Activated CD8-positive, alpha-beta memory T cell treated with anti-CD3 and anti-CD28 coated beads for 4 hours (primary cell): ENCODE data around the gene ATP11B.
"Not testable (repeated sequence)": the region's sequence is repeated elsewhere in the genome, so short reads cannot be mapped to it uniquely, and the experiment has no call there.

Source experiments
- DNase-seq, 2 donors: peaks; one replicate each; pipeline ENCODE4 v3.0.0-alpha.2; 2020; ENCODE audit warnings: low read depth in 2 of 2

ATP11B gene

DNA sequence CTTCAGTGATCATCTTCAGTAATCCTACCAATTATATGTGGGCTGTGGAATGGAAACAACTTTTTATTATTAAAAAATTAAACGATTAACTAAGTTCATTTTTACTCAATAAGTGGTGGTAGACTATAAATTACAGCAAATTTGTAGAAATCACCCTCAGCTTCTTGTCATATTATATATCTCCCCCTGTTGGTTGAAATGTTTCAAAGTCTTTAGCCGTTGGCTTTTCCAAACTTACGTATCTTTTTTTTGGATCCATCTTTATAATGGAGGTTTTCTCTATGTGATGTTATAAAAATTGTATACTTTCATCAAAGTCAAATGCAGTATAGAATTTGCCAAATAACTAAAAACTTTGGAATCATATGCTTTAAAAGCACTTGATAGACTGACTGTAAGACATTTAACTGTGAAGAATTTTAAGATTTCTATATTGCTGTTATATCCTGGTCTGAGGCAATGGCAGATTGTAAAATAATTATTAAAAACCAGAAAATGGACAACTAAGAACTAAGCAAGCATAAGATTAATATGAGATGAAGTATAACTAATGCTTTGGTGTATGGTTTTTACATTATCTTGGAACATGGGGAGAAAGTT, 44.7 kb downstream of the ATP11B start:
- no peak for DNase-seq

DNA sequence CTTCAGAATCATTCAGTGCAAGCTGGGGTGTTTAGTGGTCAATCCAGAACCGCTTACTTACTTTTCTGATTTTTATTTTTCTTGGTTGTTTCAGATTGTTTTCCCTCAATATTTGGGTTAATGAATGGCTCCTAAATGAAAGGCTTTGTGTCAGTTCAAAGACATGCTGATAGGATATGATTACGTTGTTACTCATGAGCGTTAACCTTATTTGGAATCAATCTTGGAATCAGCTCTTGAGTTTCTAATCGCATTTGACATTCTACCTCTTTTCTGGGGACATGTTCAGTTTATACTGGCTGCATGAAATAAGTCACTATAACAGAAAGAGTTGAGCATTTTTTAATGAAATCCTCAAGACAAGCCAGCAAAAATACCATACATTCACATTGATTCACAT, 50.2 kb downstream of the ATP11B start:
- DNase-seq: no peak

DNA sequence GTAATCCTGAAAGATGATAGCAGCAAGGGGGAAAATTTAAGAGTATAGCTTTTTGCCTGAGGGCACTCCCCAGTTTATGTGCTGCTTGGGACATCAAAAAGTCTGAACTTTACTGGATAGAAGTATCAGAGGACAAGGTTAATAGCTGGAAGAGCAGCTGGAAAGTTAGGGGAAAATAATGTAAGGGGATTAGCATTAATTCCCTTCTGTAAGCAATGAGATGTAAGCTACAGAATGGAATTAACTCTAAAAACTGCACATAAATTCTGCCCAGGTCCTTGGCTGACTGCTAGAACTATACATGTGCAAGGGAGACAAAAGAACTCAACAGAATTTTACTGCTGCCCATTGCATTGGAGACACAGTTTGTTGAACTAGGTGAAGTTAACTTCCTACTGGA, 55.6 kb downstream of the ATP11B start:
- no peak for DNase-seq

DNA sequence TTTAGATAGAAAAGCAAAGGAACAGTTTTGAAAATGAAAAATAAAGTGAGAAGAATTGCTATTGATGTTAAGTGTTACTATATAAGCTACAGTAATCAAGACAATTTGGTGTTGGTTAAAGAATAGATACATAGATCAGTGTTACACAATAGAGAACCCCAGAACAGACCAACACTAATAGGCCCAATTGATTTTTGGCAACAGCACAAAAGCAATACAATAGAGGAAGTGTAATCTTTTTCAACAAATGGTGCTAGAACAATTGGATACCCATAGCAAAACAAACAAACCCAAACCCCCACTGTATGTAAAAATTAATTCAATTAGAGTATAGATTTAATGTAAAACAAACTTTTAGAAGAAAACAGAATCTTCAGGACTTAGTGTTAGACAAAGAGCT, 61.8 kb downstream of the ATP11B start:
- no peak for DNase-seq

DNA sequence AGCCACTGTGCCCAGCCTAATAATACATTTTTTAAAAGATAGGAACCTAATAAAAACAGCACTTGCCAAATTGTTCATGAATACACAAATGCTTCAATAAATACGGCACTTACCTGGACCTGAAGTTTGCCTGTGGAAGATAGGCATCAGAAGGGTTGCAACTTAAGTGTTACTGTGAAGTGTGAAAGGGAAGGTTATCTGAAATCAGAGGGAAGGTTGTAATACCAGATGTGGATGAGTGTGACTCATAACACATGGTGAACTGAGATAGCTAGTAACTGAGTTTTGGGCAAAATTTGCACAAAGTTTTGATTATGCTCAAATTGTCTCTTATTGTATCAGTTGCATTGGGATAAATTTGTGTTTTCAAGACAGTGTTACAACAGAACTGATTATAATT, 68.0 kb downstream of the ATP11B start:
- no peak for DNase-seq

DNA sequence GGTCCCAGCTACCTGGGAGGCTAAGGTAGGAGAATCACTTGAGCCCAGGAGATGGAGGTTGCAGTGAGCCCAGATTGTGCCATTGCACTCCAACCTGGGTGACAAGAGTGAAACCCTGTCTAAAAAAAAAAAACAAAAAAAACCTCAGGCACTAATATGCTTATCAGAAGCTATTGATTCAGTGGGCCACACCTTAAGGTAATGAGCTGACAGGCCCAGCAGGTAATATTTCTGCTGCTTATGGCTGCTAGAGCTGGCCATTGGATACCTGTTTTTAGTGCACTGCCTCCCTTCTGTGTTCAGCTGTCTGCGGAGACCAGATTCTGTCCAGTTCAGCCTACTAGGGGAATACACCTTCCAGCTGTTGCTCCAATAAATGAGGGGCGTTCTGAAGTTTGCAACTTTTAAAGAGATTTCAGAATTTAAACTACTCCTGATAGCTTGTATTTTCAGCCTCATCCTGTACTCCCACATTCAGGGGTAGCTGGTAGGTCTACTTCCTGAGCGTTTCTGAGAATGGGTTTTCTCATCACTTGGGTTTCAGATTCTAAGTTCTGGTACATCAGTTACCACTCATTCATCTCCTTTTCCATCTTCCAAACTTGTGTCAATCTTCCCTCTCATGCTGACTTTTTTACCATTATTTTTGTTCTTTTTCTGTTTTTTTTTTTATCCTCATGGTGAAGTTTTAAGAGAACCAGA, 69.0 kb downstream of the ATP11B start:
- no peak for DNase-seq

DNA sequence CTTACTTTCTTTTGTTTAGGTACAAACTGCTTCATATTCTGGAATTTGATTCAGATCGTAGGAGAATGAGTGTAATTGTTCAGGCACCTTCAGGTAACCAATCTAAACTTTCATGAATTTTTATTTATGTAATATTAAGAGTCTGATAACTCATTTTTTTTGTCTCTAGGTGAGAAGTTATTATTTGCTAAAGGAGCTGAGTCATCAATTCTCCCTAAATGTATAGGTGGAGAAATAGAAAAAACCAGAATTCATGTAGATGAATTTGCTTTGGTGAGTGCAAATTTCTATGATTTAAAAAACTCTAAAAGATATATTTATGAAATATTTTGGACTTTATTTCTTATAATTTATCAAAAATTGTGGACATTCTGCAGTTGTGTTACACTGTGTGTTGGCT, 75.8 kb downstream of the ATP11B start:
- no peak for DNase-seq

DNA sequence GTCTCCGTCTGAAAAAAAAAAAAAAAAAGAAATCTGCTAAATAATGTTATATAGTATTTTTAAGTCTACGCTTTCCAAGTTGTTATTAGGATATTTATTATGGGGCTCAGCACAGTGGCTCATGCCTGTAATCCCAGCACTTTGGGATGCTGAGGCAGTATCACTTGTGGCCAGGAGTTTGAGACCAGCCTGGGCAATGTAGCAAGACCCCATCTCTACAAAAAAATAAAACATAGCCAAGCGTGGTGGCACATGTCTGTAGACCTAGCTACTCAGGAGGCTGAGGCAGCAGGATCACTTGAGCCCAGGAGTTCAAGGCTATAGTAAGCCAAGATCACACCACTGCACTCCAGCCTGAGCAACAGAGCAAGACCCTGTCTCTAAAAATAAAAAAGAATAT, 77.6 kb downstream of the ATP11B start:
- not testable (repeated sequence) for DNase-seq

DNA sequence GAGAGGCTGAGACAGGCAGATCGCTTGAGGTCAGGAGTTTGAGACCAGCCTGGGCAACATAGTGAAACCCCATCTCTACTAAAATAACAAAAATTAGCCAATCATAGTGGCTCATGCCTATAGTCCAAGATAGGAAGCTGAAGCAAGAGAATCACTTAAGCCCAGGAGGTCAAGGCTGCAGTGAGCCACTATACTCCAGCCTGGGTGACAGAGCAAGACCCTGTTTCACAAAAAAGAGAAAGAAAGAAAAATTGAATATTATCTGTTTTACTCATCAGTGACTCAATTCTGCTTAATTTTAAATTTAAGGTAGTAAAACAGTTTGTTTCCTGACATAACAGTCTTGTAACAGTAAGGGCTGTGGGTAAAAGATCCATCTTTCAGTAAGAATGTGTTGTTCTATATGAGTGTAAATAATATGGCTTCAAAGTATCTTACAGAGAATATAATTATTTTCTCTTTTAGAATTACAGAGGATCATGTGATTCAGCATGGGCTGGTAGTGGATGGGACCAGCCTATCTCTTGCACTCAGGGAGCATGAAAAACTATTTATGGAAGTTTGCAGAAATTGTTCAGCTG, 85.8 kb downstream of the ATP11B start:
- no peak for DNase-seq

DNA sequence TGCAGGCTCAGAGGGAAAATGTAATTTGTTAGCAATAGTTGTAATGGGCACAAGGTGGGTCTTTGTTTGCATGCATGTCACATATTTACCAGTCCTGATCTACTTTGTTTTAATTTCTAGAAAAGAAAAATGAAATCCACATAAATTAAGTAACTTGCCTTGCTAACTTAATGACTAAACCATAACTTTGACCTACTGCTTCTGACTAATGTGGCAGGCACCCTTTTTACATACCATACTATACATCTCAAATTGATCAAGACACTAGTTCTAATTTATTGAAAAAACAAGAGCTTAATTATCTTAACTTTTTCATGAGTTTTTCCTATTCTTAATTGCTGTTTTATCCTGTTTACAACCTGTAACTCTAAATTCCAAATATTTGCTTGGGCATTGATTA, 93.2 kb downstream of the ATP11B start:
- no peak for DNase-seq

DNA sequence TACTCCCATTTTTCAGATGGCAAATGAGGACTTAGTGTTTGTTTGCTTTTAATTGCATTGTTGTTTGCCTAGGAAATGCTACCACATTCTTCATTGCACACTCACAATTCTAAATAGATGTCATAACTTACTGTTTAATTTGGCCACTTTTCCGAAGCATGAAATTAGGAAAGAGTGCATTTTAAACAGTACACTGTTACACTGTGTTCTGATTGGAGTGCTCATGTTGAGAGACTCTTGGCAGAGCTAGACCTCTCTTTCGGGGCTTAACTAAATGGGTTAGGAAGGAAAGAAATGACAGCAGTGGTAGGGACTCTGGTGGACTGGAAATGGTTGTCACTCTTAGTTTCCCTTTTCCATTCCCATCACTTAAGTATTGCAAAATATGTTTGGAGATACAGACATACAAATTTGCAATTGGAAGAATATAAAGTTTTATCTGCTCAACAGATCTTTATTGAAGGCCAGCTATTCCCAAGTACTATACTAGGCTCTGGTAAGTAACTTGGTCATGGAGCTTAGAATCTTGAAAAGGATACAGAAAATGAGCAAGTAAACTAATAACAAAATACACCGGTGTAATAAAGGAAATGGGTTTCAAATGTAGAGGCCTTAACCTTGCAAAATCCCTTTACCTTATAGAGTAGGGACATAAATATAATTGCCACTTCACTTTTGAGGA, 96.8 kb downstream of the ATP11B start:
- DNase-seq: no peak

DNA sequence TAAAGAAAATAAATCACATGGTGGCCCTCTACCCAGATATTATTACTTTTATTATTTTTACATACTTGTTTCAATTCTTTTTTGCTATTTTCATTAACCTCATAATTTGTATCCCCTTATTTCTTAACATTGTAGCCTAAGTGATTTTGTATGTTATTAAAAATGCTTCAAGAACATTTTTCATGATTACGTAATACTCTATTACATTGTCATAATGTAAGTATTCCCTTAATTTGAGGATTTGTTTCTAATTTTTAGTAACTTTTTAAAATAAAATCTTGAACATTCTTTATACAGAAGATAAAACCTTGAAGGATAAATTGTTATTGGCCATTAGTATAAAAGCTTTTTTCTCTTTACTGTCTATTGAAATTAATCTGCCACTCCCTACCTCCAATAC, 98.1 kb downstream of the ATP11B start:
- DNase-seq: no peak

DNA sequence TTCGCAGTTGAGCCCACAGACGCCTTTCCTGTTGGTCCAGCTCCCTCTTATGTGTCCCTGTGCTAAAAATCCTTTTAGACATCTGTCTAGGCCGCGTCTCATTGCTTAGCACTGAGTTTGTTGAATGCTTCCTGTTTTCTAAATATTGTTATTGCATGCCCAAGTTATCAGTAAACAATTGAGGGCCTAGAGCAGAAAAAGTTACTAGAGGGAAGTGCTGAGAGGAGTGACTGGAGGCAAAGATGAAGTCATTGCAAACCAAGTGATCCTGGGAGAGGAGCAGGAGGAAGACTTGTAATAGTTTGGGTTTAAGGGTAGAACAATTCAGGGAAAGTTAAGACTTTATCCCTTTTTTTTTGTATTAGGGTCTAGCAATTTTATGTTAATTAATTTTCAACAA, 98.9 kb downstream of the ATP11B start:
- DNase-seq: no peak

DNA sequence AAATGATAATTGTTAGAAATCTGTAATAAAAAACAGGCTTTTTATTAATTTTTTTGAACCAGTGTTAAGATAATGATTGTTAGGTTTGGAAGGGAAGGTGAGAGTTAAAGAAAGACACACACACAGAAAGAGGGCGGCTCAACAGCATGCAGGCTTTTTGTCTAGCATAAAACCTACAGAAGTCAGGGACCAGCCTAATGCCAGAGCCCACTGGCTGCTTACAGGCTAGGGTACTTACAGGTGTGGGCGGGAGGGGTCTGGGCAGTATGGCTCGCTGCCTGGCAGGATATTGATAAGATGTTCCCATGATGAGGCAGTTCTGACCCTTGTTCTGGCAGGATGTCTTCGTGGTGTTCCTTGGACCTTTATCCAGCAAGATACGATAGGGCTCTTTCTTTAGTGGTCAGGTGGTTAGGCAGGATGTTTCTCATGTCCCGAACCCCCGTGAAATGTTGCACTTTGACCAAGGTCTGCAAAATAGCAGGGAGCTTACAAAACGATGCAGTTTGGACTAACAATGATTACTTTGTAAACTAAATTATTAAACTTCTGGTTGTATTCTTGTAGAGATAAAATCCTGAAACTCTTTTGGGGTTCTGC, 102.3 kb downstream of the ATP11B start:
- no peak for DNase-seq

DNA sequence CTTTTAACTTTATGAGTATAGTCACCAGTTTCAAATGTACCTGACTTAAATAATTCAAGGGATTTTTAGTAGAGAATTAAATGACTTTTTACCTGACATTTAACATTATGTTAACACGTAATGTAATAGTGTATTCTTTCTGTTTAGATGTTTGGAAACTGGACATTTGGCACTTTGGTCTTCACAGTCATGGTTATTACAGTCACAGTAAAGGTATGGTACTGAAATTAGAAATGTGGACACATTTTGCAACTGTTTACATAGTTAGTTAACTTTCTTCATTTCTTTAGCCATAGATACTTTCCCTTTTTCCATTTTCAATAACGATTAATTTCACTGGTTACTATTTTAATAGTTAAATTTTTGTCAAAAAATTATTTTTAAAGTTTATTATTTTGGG, 103.2 kb downstream of the ATP11B start:
- DNase-seq: no peak

DNA sequence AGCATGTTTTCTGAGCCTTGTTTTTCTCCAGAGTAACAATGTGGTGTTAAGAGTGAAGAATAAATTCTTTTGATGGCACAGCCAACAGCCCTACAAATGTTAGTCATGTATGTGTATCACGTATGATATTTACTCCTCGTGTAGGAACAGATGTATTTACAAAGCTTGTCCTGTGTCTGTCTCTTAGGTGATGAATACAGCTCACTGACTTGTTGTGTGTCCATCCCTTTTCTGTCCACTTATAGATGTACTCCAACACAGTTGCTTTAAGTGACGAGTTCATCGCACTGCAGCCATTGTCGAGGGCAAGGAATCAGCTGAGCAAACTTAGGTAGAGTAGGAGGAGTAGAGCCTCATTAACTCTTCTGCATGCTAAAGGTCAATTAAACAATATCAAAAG, 108.9 kb downstream of the ATP11B start:
- no peak for DNase-seq

DNA sequence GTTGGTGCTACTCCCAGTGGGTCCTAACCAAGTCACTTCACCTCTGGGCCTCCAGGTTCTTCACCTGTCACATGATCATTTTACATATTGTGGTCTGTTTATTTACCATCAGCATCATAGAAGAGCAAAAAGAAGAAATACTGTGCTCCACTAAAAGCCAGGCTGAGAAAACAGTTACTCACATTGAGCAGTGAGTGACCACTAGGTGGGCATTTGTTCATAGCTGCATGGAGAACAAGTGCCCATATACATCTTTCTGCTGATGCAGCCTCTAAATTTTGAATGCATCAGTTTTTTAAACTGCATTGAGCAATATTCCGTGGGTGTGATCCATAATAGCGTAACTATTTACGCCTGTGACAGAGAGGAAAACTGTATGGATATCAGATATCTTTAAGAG, 110.9 kb downstream of the ATP11B start:
- no peak for DNase-seq

DNA sequence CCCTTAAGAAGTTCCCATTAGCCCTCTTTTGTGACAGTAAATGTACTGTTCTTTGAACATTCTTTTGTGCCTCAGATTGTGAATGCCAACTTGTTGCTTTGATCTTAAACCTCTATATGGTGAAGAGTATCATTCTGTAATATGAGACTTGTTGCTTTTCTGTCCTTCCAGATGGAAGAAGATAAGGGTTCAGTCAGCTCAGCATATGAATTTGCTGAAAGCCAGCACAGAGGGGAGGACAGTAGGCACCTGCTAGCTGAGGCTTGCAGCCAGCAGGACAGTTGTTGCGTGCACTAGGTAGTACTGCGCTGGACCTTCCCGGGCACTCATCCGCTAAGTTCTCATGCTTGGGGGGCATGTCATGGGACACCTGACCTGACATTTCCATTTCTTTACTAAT, 112.3 kb downstream of the ATP11B start:
- no peak for DNase-seq

DNA sequence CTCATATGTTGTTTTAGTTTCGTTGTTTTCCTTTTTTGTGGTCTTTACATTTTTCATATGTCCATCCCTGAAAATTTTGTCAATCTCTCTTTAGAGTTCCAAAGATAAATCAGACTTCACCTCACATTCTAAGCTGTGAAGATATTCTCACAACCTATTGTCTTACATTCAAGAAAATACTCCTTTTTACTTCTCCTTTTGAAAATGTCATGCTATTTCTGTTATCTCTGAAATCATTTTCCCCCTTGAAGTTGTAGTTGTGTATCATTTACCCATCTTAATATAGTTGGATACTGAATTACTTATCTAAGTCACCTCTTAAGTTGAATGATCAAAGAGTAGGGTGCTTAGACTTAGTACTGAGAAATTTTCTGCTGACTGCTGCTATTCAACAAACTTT, 112.7 kb downstream of the ATP11B start:
- DNase-seq: no peak

DNA sequence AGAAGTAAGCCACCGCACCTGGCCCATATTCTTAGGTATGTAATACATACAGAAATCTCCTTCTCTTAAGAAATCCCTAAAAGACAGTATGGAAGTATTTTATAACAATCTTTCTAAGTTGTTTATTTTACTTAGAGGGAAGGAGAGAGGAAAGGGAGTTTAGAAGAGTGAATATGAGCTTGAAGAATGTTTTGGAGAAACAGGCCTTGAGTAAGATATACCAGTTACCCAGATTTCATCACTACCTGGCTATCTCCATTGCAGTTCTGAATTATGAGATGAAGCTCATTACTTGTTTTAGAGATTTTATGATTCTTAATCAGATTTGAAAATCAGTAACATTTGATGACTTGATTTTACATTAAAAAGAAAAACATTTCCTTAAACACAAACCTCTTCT, 115.2 kb downstream of the ATP11B start:
- DNase-seq: no peak

DNA sequence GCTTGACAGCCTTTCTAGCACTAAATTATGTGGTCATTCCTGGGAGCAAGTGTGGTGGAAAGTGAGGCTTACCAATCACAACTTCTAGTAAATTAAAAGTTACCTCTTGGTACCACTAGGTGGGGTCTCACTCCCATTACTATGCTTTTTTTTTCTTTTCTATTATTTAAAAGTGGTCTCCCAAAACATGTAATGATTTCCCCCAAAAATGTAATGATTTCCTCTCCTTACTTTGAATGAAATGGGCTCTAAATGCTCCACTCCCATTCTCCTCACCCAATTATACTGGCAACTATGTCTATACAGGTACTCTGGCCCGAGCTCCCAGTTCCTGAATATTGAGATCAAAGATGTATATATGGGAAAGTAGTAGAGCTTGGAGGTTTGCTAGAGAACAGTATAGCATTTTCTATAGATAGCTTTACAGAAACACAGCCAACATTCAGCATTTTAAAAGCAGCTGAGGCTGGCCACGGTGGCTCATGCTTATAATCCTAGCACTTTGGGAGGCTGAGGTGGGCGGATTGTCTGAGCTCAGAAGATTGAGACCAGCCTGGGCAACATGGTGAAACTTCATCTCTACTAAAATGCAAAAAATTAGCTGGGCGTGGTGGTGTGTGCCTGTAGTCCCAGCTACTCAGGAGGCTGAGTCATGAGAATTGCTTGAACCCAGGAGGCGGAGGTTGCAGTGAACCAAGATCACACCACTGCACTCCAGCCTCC, 116.2 kb downstream of the ATP11B start:
- no peak for DNase-seq
